ENCODE measurements around the gene POLR2C.

Gene POLR2C

DNA sequence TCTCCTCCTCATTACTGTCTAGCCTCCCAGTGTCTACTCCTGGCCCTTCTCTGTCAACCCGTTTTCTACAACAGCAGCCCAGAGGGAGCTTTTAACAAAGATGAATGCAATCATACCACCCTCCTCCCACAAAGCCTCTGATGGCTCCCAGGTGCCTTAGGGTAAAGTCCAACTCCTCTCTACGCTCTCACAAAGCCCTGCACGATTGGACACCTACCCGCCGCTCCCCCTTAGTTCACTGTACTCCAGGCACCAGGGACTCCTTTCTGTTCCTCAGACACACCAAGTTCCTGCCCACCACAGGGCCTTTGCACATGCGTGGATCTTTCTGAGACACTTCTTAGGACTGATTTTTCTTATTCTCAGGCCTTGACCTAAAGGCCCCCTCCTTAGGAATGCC is 56.4 kb downstream of the POLR2C start:
- H3K27ac ChIP-seq: no peak overlapping the region
- no peak for TF ChIP-seq ZFX (IDR thresholded peaks at IDR 0.05)
- TF ChIP-seq, protein P1, sequence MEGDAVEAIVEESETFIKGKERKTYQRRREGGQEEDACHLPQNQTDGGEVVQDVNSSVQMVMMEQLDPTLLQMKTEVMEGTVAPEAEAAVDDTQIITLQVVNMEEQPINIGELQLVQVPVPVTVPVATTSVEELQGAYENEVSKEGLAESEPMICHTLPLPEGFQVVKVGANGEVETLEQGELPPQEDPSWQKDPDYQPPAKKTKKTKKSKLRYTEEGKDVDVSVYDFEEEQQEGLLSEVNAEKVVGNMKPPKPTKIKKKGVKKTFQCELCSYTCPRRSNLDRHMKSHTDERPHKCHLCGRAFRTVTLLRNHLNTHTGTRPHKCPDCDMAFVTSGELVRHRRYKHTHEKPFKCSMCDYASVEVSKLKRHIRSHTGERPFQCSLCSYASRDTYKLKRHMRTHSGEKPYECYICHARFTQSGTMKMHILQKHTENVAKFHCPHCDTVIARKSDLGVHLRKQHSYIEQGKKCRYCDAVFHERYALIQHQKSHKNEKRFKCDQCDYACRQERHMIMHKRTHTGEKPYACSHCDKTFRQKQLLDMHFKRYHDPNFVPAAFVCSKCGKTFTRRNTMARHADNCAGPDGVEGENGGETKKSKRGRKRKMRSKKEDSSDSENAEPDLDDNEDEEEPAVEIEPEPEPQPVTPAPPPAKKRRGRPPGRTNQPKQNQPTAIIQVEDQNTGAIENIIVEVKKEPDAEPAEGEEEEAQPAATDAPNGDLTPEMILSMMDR (conservative IDR thresholded peaks at IDR 0.05): no peak

DNA sequence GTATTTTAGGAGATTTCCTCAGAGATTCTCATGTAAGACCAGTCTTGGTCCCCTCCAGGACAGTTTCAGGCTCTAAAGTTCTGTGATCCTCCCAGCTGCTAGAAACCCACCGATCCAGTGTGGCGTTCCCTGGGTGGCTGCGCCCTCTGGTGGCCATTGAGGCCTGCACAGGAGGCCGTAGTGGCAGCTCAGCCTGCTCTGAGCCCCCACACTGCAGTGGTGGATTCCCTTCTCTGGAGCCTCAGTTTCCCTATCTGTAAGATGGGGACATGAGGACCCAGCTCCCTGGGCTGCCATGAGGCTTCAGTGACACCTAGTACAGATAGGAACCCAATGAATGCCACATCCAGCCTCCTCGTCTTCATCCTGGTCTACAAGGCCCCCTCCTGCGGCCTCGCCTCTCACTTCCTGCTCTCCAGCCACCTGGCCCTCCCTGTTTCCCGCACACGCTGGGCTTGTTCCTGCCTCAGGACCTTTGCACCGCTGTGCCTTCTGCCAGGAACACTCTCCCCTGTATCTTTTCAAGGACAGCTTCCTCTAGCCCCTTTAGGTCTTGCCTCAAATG is 57.4 kb downstream of the POLR2C start:
- H3K27ac ChIP-seq: no peak overlapping the region
- no peak for TF ChIP-seq ZFX (IDR thresholded peaks at IDR 0.05)
- TF ChIP-seq, protein P1 (conservative IDR thresholded peaks at IDR 0.05): peak; percentile 97
